Measurements from ENCODE around the gene TAF8.
"Not testable (repeated sequence)": the region's sequence is repeated elsewhere in the genome, so short reads cannot be mapped to it uniquely, and the experiment has no call there.

The TAF8 gene

GRCh38 chr6:42029062-42029685, 21.1 kb upstream of the TAF8 start:
- no peak for DNase-seq

- DNase-seq: no peak
Observed at GRCh38 chr6:42029881-42030280, 20.4 kb upstream of the TAF8 start.

- DNase-seq: no peak
Observed at GRCh38 chr6:42030585-42031506, 19.5 kb upstream of the TAF8 start.

- DNase-seq: no peak
Observed at GRCh38 chr6:42032366-42032765, 18.0 kb upstream of the TAF8 start.

- DNase-seq: not testable (repeated sequence)
Observed at GRCh38 chr6:42037669-42038068, 12.7 kb upstream of the TAF8 start.

- DNase-seq: no peak
Observed at GRCh38 chr6:42038163-42038562, 12.2 kb upstream of the TAF8 start.

- no peak for DNase-seq
Observed at GRCh38 chr6:42038811-42039408, 11.4 kb upstream of the TAF8 start.

GRCh38 chr6:42040856-42041480, 9.4 kb upstream of the TAF8 start:
- no peak for DNase-seq

- no peak for DNase-seq
Observed at GRCh38 chr6:42041481-42042053, 8.8 kb upstream of the TAF8 start.

GRCh38 chr6:42042108-42042507, 8.2 kb upstream of the TAF8 start:
- DNase-seq: no peak

- peak; percentile 85 for DNase-seq
Observed at GRCh38 chr6:42043787-42044475, 6.4 kb upstream of the TAF8 start.

GRCh38 chr6:42045538-42046460, 4.5 kb upstream of the TAF8 start:
- DNase-seq: peak; percentile 92

- DNase-seq: peak; percentile 42
Observed at GRCh38 chr6:42046464-42047212, 3.7 kb upstream of the TAF8 start.

GRCh38 chr6:42047213-42047590, 3.1 kb upstream of the TAF8 start:
- no peak for DNase-seq

- DNase-seq: peak; percentile 61
Observed at GRCh38 chr6:42047790-42048405, 2.4 kb upstream of the TAF8 start.

- no peak for DNase-seq
Observed at GRCh38 chr6:42049116-42049809, 1.1 kb upstream of the TAF8 start.

GRCh38 chr6:42049948-42050296, 402 bp upstream of the TAF8 start:
- DNase-seq: peak; percentile 27

GRCh38 chr6:42051268-42051653, 937 bp downstream of the TAF8 start:
- DNase-seq: peak; percentile 15

- DNase-seq: no peak
Observed at GRCh38 chr6:42053601-42054000, 3.3 kb downstream of the TAF8 start.

GRCh38 chr6:42059743-42060142, 9.4 kb downstream of the TAF8 start:
- DNase-seq: no peak

Data from NCI-H69 (cell line).